K562 (cell line): Measurements from ENCODE around the gene R3HDM2. TPM values are rescaled to one million over a fixed set of nuclear protein-coding genes. Genes with fewer than 3 reads are reported as not detected.

Source experiments
- ATAC-seq: fragments of 200-7000 bp; cut with Tn5 transposase; 3 replicates; pipeline ENCODE4 v1.9.1; 2020; ENCODE audit warnings: moderate library complexity
- BruUV-seq: library from RNA; stranded (reverse); fragments of 400-500 nt; replicated peaks from 2 replicates; lab custom pipeline; 2021; lab: Mats Ljungman, UMichigan
- CTCF ChIA-PET: fragments of 300-600 bp; formaldehyde crosslinking; extraction: SDS; loops from one replicate; lab custom pipeline; 2021; ENCODE audit warnings: low intra/inter-chr PET ratio; lab: Yijun Ruan, JAX
- POLR2A ChIA-PET: fragments of 300-600, 350-650 bp; sonication (Branson Sonifier 250); formaldehyde crosslinking; extraction: SDS; loops from one replicate; lab custom pipeline; 2021; ENCODE audit warnings: antibody characterized with exemption, inconsistent platforms; lab: Yijun Ruan, JAX
- DNase-seq, 4 experiments: peaks; one replicate each; pipeline versions ENCODE4 v3.0.0 to v3.0.0-alpha.2; 2011 to 2018; ENCODE audit warnings: low spot score in 3 of 4, mixed read lengths in 3 of 4; ENCODE audit errors: extremely low read depth in 1 of 4
- FAIRE-seq: peaks from 2 replicates; lab custom pipeline; 2011; peaks lifted over from hg19 to GRCh38; lab: Jason Lieb, UNC
- H2AFZ ChIP-seq: 2 replicates; pipeline ENCODE4 v1.6.0; 2011; ENCODE audit warnings: low read depth, low read length, control low read depth, inconsistent platforms
- H3K27ac ChIP-seq: fragments of 200-600 bp; 3 replicates; pipeline ENCODE4 v1.8.0; 2011; ENCODE audit warnings: low read depth, mild to moderate bottlenecking, control low read depth, inconsistent platforms, low read length, moderate library complexity, mixed read lengths; ENCODE audit errors: extremely low read depth
- H3K27me3 ChIP-seq, 2 experiments: fragments of 300-600 bp in 1 of 2; 2 replicates in 1 of 2; 3 replicates in 1 of 2; pipeline versions ENCODE4 v1.6.0 to v1.8.0; 2011; ENCODE audit warnings: inconsistent platforms in 2 of 2, low read length in 2 of 2, mild to moderate bottlenecking in 1 of 2, mixed read lengths in 1 of 2, moderate library complexity in 1 of 2; ENCODE audit not compliant: control insufficient read depth in 2 of 2, insufficient read depth in 2 of 2
- H3K36me3 ChIP-seq: fragments of 300-600 bp; 3 replicates; pipeline ENCODE4 v1.8.0; 2011; ENCODE audit warnings: mild to moderate bottlenecking, low read length, inconsistent platforms; ENCODE audit not compliant: control insufficient read depth, insufficient read depth
- H3K4me1 ChIP-seq, 2 experiments: fragments of 200-600 bp in 1 of 2; replicated peaks in 1 of 2; 2 replicates in 1 of 2; 3 replicates in 1 of 2; pipeline versions ENCODE4 v1.5.1 to v1.8.0; 2011; ENCODE audit warnings: inconsistent platforms in 2 of 2, low read length in 2 of 2, mild to moderate bottlenecking in 1 of 2, mixed read lengths in 1 of 2, moderate library complexity in 1 of 2; ENCODE audit not compliant: control insufficient read depth in 2 of 2, insufficient read depth in 2 of 2
- H3K4me2 ChIP-seq: 2 replicates; pipeline ENCODE4 v1.6.1; 2011; ENCODE audit warnings: low read length, control low read depth, inconsistent platforms, mixed read lengths; ENCODE audit not compliant: insufficient read depth
- H3K4me3 ChIP-seq: fragments of 200-600 bp; sonication (generic), shearing (Covaris generic); 2 replicates; pipeline ENCODE4 v1.5.1; 2016; ENCODE audit warnings: control low read depth, inconsistent platforms
- H3K79me2 ChIP-seq: fragments of 200-600 bp; 3 replicates; pipeline ENCODE4 v1.8.0; 2011; ENCODE audit warnings: low read length, inconsistent platforms; ENCODE audit not compliant: control insufficient read depth, insufficient read depth
- H3K9ac ChIP-seq, 2 experiments: 2 replicates each; pipeline versions ENCODE4 v1.6.0 to v1.6.1; 2011; ENCODE audit warnings: low read depth in 2 of 2, low read length in 2 of 2, control low read depth in 1 of 2, inconsistent platforms in 1 of 2, mild to moderate bottlenecking in 1 of 2, mixed read lengths in 1 of 2; ENCODE audit not compliant: insufficient read depth in 1 of 2
- H3K9me1 ChIP-seq: one replicate; pipeline ENCODE4 v1.6.0; 2011; ENCODE audit warnings: inconsistent platforms, mild to moderate bottlenecking, low read length, moderate library complexity; ENCODE audit not compliant: control insufficient read depth, insufficient read depth
- H3K9me3 ChIP-seq: replicated peaks from 2 replicates; pipeline ENCODE4 v1.5.1; 2011; ENCODE audit warnings: low read depth, low read length, inconsistent platforms; ENCODE audit not compliant: control insufficient read depth, insufficient read depth
- H4K20me1 ChIP-seq: replicated peaks from 2 replicates; pipeline ENCODE4 v1.6.1; 2011; ENCODE audit warnings: low read length, inconsistent platforms, mixed read lengths; ENCODE audit not compliant: control insufficient read depth, insufficient read depth
- EGR1 ChIP-seq: fragments of 450-650 bp; conservative IDR thresholded peaks from 2 replicates; pipeline ENCODE4 v1.6.1; 2017; ENCODE audit warnings: mild to moderate bottlenecking
- NCOA1 ChIP-seq: fragments of 450-650 bp; IDR thresholded peaks from 2 replicates; pipeline ENCODE4 v1.6.1; 2016; ENCODE audit warnings: low read depth
- SMARCB1 ChIP-seq: IDR thresholded peaks from 2 replicates; pipeline ENCODE4 v1.6.1; 2011; ENCODE audit warnings: improper control_type of control experiment, low read depth; ENCODE audit not compliant: insufficient read length
- TAL1 ChIP-seq: fragments of 450-650 bp; IDR thresholded peaks from 2 replicates; pipeline ENCODE4 v1.6.1; 2016; ENCODE audit warnings: mild to moderate bottlenecking
- ZKSCAN8 ChIP-seq: fragments of 200-800 bp; sonication (Bioruptor generic); IDR thresholded peaks from 2 replicates; pipeline ENCODE4 v1.6.1; 2016; ENCODE audit warnings: missing genetic modification characterization, missing compliant biosample characterization
- ZNF3 ChIP-seq: fragments of 250-450 bp; sonication (Bioruptor Pico); IDR thresholded peaks from 2 replicates; pipeline ENCODE4 v1.5.0; 2021; ENCODE audit warnings: mild to moderate bottlenecking, moderate library complexity
- WGBS: fragments of 100-300 bp; shearing (Covaris generic); methylation state at CpG from one replicate; pipeline ENCODE4 v1.1.6; 2016; ENCODE audit warnings: low coverage, mixed read lengths; ENCODE audit not compliant: insufficient coverage; ENCODE audit errors: missing lambda C conversion rate; 5-methylcytosine and 5-hydroxymethylcytosine counted together
- in situ Hi-C: fragments of 300-500 bp; cut with MboI; formaldehyde crosslinking; loops from 4 replicates; pipeline ENCODE4 v1.15.0; 2018; ENCODE audit warnings: inconsistent platforms, mixed read lengths
- intact Hi-C: fragments of 100-400 bp; cut with micrococcal nuclease; formaldehyde crosslinking; loops from 2 replicates; pipeline ENCODE4 v1.14.2; 2022
- polyA plus RNA-seq, 8 experiments: library from polyadenylated mRNA; depleted of rRNA in 4 of 8; stranded (reverse) in 5 of 8; unstranded in 3 of 8; fragments of >200 nt; fragmentation: Nextera tagmentation in 2 of 8; fragmentation: Illumina TruSeq in 1 of 8; extraction: Ambion mirVana in 2 of 8; extraction: Trizol in 1 of 8; gene quantifications; 2 replicates each; pipeline versions ENCODE4 v1.2.1 to v1.2.3, GENCODE V29; 2011 to 2014; ENCODE audit warnings: inconsistent platforms in 1 of 8, missing spikeins in 1 of 8
- total RNA-seq, 7 experiments: library from RNA; depleted of rRNA in 6 of 7; stranded (reverse); fragments of >200 nt in 6 of 7; fragmentation: Illumina TruSeq in 2 of 7; extraction: Trizol in 2 of 7; gene quantifications; 2 replicates each; pipeline versions ENCODE4 v1.2.1 to v1.2.3, GENCODE V29; 2011 to 2021; ENCODE audit warnings: low replicate concordance in 1 of 7
- TF ChIP-seq, protein P1 (sequence below), 2 experiments: fragments of 450-650 bp in 1 of 2; sonication (generic) in 1 of 2; formaldehyde crosslinking in 1 of 2; IDR thresholded peaks in 1 of 2; conservative IDR thresholded peaks in 1 of 2; 2 replicates each; pipeline versions ENCODE4 v1.6.1 to v1.8.1; 2016 to 2023; ENCODE audit warnings: mild to moderate bottlenecking in 2 of 2, moderate library complexity in 2 of 2, inconsistent platforms in 1 of 2, missing genetic modification reagents in 1 of 2

The R3HDM2 gene
- total and polyA plus RNA-seq, 9 of the 15 experiments (the other 6 are each of a cell fraction or from before 2014, with no cell fraction given) = 3.3 to 18.8 (median 9.0) TPM

DNA sequence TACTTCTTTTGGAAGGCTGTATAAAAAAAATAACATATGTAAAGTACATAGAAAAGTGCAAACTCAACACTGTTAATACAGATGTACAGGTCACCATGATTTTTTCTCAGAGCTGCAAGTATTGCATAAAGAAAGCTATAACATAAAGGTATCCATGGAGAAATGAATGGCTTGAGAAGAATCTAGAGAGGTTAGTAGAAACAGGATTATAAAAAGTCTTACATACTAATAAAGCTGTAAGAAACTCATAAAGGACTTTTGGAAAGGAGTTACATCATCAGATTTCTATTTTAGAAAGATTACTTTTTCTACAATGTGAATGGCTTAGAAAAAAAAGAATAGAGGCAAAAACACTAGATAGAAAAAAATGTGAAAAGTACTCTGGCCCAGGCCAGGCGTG, 46.4 kb downstream of the R3HDM2 start:
- intact Hi-C loops (no loop called here), in situ Hi-C loops (no loop called here)
- FAIRE-seq = no peak
- ChIA-PET POLR2A (interaction anchor here (0.7 to 0.8 kb wide), 2 partner anchors 16 to 33 kb away, joined by 3 to 5 read pairs; no protein-coding TSS in a partner anchor), CTCF (no interaction called here)
- H4K20me1 ChIP-seq = no peaks in the 10 kb centered on the region
- 69% methylated on average over 1 of the region's 1 CpG for WGBS
- no peak for DNase-seq
- BruUV-seq = no TSS peak
- no peak overlapping the region for H2AFZ ChIP-seq
- H3K9ac ChIP-seq = no peak overlapping the region
- no peak overlapping the region for H3K4me2 ChIP-seq
- no peak for ATAC-seq
- no peaks in the 10 kb centered on the region for H3K9me1 ChIP-seq
- H3K27ac ChIP-seq = no peak overlapping the region
- H3K4me1 ChIP-seq = peaks cover 0 to 9% of the 10 kb centered on the region in 2 experiments; a peak in 2 of 5 replicates
- no peaks in the 10 kb centered on the region for H3K27me3 ChIP-seq
- TF ChIP-seq NCOA1 (no peak), SMARCB1 (no peak), EGR1 (no peak), TAL1 (no peak), ZNF3 (no peak), ZKSCAN8 (CRISPR knock-in tag) (no peak)
- TF ChIP-seq, protein P1, sequence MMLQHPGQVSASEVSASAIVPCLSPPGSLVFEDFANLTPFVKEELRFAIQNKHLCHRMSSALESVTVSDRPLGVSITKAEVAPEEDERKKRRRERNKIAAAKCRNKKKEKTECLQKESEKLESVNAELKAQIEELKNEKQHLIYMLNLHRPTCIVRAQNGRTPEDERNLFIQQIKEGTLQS (IDR thresholded peaks at IDR 0.05) = 0 out of 2 replicates have a peak, but pooled peaks have one; percentile 46
- TF ChIP-seq, protein P1 (CRISPR knock-in tag; conservative IDR thresholded peaks at IDR 0.05) = no peak
- H3K9me3 ChIP-seq = no peaks in the 10 kb centered on the region
- no peaks in the 10 kb centered on the region for H3K79me2 ChIP-seq
- H3K4me3 ChIP-seq = no peak overlapping the region
- no peaks in the 10 kb centered on the region for H3K36me3 ChIP-seq
